Ureter (tissue), 1 donor: Measurements from ENCODE around the gene OSBPL8. TPM values are rescaled to one million over a fixed set of nuclear protein-coding genes. Genes with fewer than 3 reads are reported as not detected.
"Not testable (repeated sequence)": the region's sequence is repeated elsewhere in the genome, so short reads cannot be mapped to it uniquely, and the experiment has no call there.

Experiments used
- DNase-seq: peaks from one replicate; pipeline ENCODE4 v3.0.0-alpha.2; 2020; ENCODE audit warnings: low spot score
- total RNA-seq: library from RNA; stranded (reverse); gene quantifications from one replicate; pipeline ENCODE4 v1.2.4, GENCODE V29; 2023
- donor health status: DM: yes; HTN: yes; CAD: no.

The OSBPL8 gene
- total RNA-seq, 1 donor from 2014 or later: 59.5 TPM

- DNase-seq: no peak
Observed at GRCh38 chr12:76523408-76523807, 36.2 kb downstream of the OSBPL8 start.

DNA sequence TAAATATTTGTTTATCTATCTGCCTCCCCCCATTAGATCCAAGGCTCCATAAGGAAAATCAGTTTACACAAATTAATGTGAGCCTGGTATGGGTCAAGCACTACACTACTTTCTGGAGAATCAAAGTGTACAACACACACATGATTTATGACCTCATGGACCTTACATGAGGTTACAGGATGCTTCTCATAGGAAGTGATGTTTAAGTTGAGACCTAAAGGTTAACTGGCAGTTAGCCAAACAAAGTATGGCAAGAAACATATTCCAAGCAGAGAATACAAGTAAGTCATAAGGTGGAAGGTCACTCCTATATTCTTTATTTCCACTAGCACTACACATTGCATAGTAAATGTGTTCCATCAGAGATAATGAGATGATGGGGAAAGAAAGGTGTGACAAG, 39.2 kb downstream of the OSBPL8 start:
- DNase-seq: no peak

DNA sequence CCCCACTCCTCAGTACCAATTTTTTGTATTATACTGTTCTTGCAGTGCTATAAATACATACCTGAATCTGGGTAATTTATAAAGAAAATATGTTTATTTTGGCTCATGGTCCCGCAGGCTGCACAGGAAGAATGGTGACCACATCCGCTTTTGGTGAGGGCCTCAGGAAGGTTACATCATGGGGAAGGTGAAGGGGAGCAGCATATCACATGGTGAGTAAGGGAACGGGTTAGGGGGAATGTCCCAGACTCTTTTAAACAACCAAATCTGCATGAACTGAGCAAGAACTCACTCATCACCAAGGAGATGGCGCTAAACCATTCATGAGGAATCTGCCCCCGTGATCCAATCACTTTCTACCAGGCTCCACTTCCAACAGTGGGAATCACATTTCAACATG, 40.0 kb downstream of the OSBPL8 start:
- DNase-seq: no peak

GRCh38 chr12:76518699-76519098, 40.9 kb downstream of the OSBPL8 start:
- DNase-seq: no peak

GRCh38 chr12:76515271-76515670, 44.3 kb downstream of the OSBPL8 start:
- DNase-seq: no peak

- DNase-seq: not testable (repeated sequence)
Observed at GRCh38 chr12:76511116-76511716, 48.4 kb downstream of the OSBPL8 start.

DNA sequence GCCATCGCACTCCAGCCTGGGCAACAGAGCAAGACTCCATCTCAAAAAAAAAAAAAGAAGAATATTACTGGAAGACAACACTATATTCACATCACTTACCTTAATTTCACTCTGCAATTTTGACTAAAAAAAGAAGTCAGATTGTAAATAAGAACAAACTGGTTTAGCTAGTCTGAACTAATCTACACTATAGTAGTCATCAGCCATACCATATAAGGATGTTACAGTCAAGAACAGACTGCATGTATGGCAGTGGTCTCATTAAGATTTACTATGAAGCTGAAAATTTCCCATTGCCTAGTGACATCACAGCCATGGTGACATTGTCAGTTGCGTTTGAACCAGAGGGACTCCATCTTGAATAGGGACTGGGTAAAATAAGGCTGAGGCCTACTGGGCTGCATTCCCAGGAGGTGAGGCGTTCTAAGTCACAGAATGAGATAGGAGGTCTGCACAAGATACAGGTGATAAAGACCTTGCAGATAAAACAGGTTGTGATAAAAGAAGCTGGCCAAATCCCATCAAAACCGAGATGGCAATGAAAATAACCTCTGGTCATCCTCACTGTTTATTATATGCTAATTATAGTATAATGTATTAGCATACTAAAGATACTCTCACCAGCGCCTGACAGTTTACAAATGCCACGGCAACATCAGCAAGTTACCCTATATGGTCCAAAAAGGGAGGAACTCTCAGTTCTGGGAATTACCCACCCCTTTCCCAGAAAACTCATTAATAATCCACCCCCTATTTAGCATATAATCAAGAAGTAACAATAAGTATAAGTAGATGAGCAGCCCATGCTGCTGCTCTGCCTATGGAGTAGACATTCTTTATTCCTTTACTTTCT, 51.2 kb downstream of the OSBPL8 start:
- DNase-seq: no peak

- DNase-seq: no peak
Observed at GRCh38 chr12:76506149-76506548, 53.4 kb downstream of the OSBPL8 start.

GRCh38 chr12:76505050-76505449, 54.5 kb downstream of the OSBPL8 start:
- DNase-seq: no peak

DNA sequence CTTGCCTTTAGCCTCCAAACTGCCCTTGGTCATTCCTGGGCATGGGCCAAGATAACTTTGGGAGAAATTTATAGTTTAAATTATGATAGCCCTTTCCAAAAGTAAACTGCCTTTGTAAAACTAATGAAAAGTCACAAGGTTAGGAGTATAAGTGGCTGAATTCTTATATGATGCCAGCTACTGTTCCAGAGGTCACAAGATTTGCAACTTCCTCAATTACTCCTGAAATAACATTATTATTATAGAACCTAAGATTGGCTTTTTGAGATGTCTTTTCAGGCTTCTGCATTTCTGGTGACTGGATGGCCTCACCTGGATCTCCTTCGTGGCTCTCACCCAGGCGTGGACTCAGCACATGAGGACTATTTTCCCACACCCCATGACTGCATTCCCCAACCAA, 55.0 kb downstream of the OSBPL8 start:
- DNase-seq: no peak

DNA sequence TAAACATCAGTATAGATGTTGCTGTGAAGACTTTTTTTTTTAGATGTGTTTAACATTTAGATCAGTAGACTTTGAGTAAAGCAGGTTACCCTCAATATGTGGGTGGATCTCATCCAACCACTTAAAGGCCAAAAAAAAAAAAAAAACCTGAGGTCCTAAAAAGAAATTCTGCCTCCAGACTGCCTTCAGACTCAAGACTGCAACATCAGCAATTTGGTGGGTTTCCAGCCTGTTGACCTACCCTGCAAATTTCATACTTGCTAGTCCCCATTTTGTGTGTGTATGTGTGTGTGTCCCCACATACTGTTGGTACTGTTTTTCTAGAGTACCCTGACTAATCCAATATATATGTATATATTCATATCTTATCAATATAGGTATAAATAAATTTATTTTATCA, 55.6 kb downstream of the OSBPL8 start:
- no peak for DNase-seq

GRCh38 chr12:76501390-76501789, 58.2 kb downstream of the OSBPL8 start:
- DNase-seq: no peak

- DNase-seq: not testable (repeated sequence)
Observed at GRCh38 chr12:76499136-76499535, 60.4 kb downstream of the OSBPL8 start.

- no peak for DNase-seq
Observed at GRCh38 chr12:76495556-76495955, 64.0 kb downstream of the OSBPL8 start.

DNA sequence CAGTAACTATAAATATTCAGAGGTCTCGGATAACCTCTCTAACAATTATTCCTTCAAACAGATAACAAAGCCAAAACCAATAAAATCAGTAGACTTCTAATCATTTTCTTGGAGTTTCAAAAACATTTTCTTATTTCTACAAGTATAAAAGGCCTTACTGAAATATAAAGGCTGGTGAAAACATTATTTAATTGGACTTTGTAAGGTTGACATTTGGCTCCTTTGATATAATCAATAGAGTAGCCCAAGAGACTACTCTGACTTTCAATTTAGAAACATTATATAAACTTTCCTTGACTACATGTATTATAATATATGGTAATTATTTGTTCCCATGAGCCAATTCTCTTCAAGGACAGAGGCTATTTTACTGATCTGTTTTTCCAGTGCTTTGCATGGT, 68.3 kb downstream of the OSBPL8 start:
- no peak for DNase-seq

GRCh38 chr12:76490763-76491162, 68.8 kb downstream of the OSBPL8 start:
- DNase-seq: no peak

- no peak for DNase-seq
Observed at GRCh38 chr12:76489737-76490136, 69.8 kb downstream of the OSBPL8 start.

GRCh38 chr12:76486011-76486410, 73.6 kb downstream of the OSBPL8 start:
- no peak for DNase-seq

- DNase-seq: no peak
Observed at GRCh38 chr12:76480796-76481195, 78.8 kb downstream of the OSBPL8 start.

DNA sequence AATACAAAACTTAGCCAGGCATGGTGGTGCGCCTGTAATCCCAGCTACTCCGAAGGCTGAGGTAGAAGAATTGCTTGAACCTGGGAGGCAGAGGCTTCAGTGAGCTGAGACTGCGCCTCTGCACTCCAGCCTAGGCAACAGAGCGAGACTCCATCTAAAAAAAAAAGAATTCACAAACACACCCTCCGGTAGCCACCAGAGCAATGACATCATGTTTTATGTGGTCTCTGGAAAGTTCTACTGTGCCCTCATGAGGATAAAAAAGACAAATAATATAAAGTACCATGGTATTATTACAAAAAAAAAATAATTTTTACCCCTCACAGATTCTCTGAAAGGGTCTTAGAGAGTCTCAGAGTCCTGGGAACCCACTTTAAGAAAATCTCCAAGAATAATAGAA, 81.5 kb downstream of the OSBPL8 start:
- DNase-seq: no peak

- not testable (repeated sequence) for DNase-seq
Observed at GRCh38 chr12:76472862-76473261, 86.7 kb downstream of the OSBPL8 start.

GRCh38 chr12:76471579-76471978, 88.0 kb downstream of the OSBPL8 start:
- no peak for DNase-seq
